ENCODE results near the gene CDNF. TPM values are rescaled to one million over a fixed set of nuclear protein-coding genes. Genes with fewer than 3 reads are reported as not detected.
"Not testable (repeated sequence)": the region's sequence is repeated elsewhere in the genome, so short reads cannot be mapped to it uniquely, and the experiment has no call there.

Gene CDNF
- total RNA-seq, 2 experiments from 2014 or later, result 0.89 to 1.2 TPM

DNA sequence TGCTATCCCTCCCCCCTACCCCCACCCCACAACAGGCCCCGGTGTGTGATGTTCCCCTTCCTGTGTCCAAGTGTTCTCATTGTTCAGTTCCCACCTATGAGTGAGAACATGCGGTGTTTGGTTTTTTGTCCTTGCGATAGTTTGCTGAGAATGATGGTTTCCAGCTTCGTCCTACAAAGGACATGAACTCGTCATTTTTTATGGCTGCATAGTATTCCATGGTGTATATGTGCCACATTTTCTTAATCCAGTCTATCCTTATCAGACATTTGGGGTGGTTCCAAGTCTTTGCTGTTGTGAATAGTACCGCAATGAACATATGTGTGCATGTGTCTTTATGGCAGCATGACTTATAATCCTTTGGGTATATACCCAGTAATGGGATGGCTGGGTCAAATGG lies 26.6 kb upstream of the CDNF start:
- H3K27ac Mint-ChIP-seq; CTCF ChIA-PET; H3K27me3 Mint-ChIP-seq (ENCODE audit: low read depth); H3K4me1 Mint-ChIP-seq (ENCODE audit: low read depth); DNase-seq; H3K4me3 Mint-ChIP-seq; POLR2A ChIA-PET; H3K9me3 Mint-ChIP-seq (ENCODE audit: insufficient read depth); ATAC-seq: not testable (repeated sequence)
- H3K36me3 Mint-ChIP-seq (ENCODE audit: low read depth), result peaks cover 54% of the 10 kb centered on the region

- peaks cover 49% of the 10 kb centered on the region for H3K36me3 Mint-ChIP-seq (ENCODE audit: low read depth)
- POLR2A ChIA-PET, result no interaction called here
- no peak for DNase-seq
- no peak for ATAC-seq
- no peak overlapping the region for H3K4me3 Mint-ChIP-seq
- H3K27ac Mint-ChIP-seq, result no peak overlapping the region
- CTCF ChIA-PET, result no interaction called here
- H3K4me1 Mint-ChIP-seq (ENCODE audit: low read depth), result no peaks in the 10 kb centered on the region
- no peaks in the 10 kb centered on the region for H3K27me3 Mint-ChIP-seq (ENCODE audit: low read depth)
- no peaks in the 10 kb centered on the region for H3K9me3 Mint-ChIP-seq (ENCODE audit: insufficient read depth)
Measured at GRCh38 chr10:14860791-14861190, 23.0 kb upstream of the CDNF start.

DNA sequence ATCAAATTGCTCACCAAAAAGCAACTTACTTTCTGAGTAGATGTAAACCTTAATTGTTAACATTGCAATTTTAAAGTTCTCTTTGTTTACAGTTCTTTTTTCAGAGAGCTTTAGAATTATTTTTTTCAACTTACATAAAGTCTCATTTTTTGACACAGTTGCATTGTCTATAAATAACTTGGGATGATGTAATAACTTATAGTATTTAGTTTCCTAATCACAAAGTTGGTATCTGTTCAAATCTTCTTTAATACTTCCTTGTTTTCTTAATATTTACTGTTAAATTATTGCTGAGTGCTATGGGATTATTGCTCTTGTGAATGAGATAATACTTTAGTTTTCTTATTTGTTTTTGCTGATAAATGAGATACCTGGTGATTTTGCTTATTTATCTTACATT lies 21.9 kb upstream of the CDNF start:
- CTCF ChIA-PET, result no interaction called here
- no peak overlapping the region for H3K27ac Mint-ChIP-seq
- no peaks in the 10 kb centered on the region for H3K27me3 Mint-ChIP-seq (ENCODE audit: low read depth)
- DNase-seq (no peak), ATAC-seq (no peak)
- POLR2A ChIA-PET, result no interaction called here
- peaks cover 44% of the 10 kb centered on the region for H3K36me3 Mint-ChIP-seq (ENCODE audit: low read depth)
- H3K9me3 Mint-ChIP-seq (ENCODE audit: insufficient read depth), result no peaks in the 10 kb centered on the region
- no peaks in the 10 kb centered on the region for H3K4me1 Mint-ChIP-seq (ENCODE audit: low read depth)
- H3K4me3 Mint-ChIP-seq, result no peak overlapping the region

DNA sequence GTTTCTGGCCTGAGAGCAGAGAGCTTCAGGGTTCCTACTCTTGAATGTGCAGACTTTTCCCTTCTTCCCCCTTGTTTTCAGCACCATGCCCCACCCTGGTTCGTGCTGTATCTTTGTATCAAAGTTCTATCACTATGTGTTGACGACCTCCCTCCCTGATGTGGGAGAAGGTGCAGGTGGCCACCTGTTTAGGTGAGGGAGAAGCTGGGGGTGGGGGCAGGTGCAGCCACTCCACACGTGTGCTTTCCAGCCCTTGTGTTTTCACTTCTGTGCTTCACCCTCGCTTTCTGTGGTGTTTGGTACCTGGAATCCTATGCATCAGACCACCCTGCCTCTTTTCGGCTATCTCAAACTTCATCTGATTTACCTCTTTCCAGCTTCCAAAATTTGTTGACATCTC lies 21.2 kb upstream of the CDNF start:
- no peaks in the 10 kb centered on the region for H3K9me3 Mint-ChIP-seq (ENCODE audit: insufficient read depth)
- peaks cover 45% of the 10 kb centered on the region for H3K36me3 Mint-ChIP-seq (ENCODE audit: low read depth)
- no peak for DNase-seq
- ChIA-PET CTCF (interaction anchor here (0.7 kb wide), 1 partner anchor 14 kb away, joined by 3 read pairs; no protein-coding TSS in a partner anchor), POLR2A (interaction anchor here (0.8 to 1.0 kb wide), 2 partner anchors 8 to 19 kb away, joined by 3 to 4 read pairs; partner anchors contain the start of gene SUV39H2)
- H3K27ac Mint-ChIP-seq, result no peak overlapping the region
- H3K4me3 Mint-ChIP-seq, result no peak overlapping the region
- H3K4me1 Mint-ChIP-seq (ENCODE audit: low read depth), result no peaks in the 10 kb centered on the region
- H3K27me3 Mint-ChIP-seq (ENCODE audit: low read depth), result no peaks in the 10 kb centered on the region
- no peak for ATAC-seq

- no peak overlapping the region for H3K4me3 Mint-ChIP-seq
- ChIA-PET CTCF (interaction anchor here (0.7 kb wide), 1 partner anchor 13 kb away, joined by 3 read pairs; no protein-coding TSS in a partner anchor), POLR2A (interaction anchor here (0.8 to 1.0 kb wide), 2 partner anchors 9 to 20 kb away, joined by 3 to 4 read pairs; partner anchors contain the start of gene SUV39H2)
Measured at GRCh38 chr10:14858338-14858960, 20.6 kb upstream of the CDNF start.

DNA sequence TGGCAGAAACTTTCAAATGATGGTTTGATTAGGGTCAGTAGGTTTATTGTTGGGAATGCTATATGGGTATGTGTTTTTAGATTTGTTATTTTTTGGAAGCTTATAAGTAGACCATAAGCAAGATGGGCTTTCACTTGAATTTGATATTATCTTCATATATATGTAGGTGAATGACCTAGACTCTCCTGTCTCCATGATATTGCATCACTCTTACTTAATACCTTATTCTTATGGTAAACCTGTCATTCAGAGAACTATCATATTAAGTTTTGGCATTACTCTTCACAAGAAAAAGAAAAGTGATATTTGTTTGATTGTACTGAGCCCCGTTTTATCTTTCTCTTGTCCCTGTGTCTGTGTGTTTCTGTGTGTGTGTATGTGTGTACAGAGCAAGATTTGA lies 17.6 kb upstream of the CDNF start:
- ATAC-seq, result no peak
- CTCF ChIA-PET, result interaction anchor here (1.6 kb wide), 1 partner anchor 116 kb away, joined by 4 read pairs; no protein-coding TSS in a partner anchor
- peaks cover 46% of the 10 kb centered on the region for H3K36me3 Mint-ChIP-seq (ENCODE audit: low read depth)
- H3K27me3 Mint-ChIP-seq (ENCODE audit: low read depth), result no peaks in the 10 kb centered on the region
- no peaks in the 10 kb centered on the region for H3K9me3 Mint-ChIP-seq (ENCODE audit: insufficient read depth)
- DNase-seq, result no peak
- no peak overlapping the region for H3K4me3 Mint-ChIP-seq
- H3K4me1 Mint-ChIP-seq (ENCODE audit: low read depth), result no peaks in the 10 kb centered on the region
- POLR2A ChIA-PET, result interaction anchor here (0.9 kb wide), 1 partner anchor 12 kb away, joined by 3 read pairs; no protein-coding TSS in a partner anchor
- no peak overlapping the region for H3K27ac Mint-ChIP-seq

More at GRCh38 chr10:14858338-14858960, 20.6 kb upstream of the CDNF start:
- ATAC-seq (no peak), DNase-seq (no peak)
- H3K4me1 Mint-ChIP-seq (ENCODE audit: low read depth), result no peaks in the 10 kb centered on the region
- no peaks in the 10 kb centered on the region for H3K27me3 Mint-ChIP-seq (ENCODE audit: low read depth)
- H3K27ac Mint-ChIP-seq, result no peak overlapping the region
- H3K9me3 Mint-ChIP-seq (ENCODE audit: insufficient read depth), result no peaks in the 10 kb centered on the region
- H3K36me3 Mint-ChIP-seq (ENCODE audit: low read depth), result peaks cover 44% of the 10 kb centered on the region

DNA sequence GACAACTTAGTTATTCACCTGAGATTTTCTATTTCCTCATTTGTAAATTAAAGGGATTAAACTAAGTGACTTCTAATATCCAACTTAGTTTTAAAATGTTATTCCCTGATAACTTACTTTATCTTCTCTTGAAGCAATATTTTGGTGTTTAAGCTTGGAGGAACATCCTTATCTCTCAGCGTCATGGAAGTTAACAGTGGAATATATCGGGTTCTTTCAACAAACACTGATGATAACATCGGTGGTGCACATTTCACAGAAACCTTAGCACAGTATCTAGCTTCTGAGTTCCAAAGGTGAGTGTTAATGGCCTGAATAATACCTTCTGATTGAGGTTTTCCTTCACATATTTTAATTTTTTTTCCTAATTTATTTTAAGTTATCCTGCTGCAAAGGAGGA lies 14.4 kb upstream of the CDNF start:
- Mint-ChIP-seq H3K27ac (no peak overlapping the region), H3K9me3 (ENCODE audit: insufficient read depth) (no peaks in the 10 kb centered on the region), H3K4me3 (no peak overlapping the region), H3K4me1 (ENCODE audit: low read depth) (no peaks in the 10 kb centered on the region), H3K27me3 (ENCODE audit: low read depth) (no peaks in the 10 kb centered on the region), H3K36me3 (ENCODE audit: low read depth) (peaks cover 43% of the 10 kb centered on the region)
- ChIA-PET POLR2A (no interaction called here), CTCF (no interaction called here)
- ATAC-seq, result no peak
- no peak for DNase-seq

- Mint-ChIP-seq H3K4me3 (no peak overlapping the region), H3K36me3 (ENCODE audit: low read depth) (peaks cover 55% of the 10 kb centered on the region), H3K27me3 (ENCODE audit: low read depth) (no peaks in the 10 kb centered on the region), H3K4me1 (ENCODE audit: low read depth) (peaks cover 11% of the 10 kb centered on the region), H3K27ac (no peak overlapping the region), H3K9me3 (ENCODE audit: insufficient read depth) (no peaks in the 10 kb centered on the region)
- DNase-seq (no peak), ATAC-seq (no peak)
- CTCF ChIA-PET, result interaction anchor here (0.9 kb wide), 1 partner anchor 14 kb away, joined by 3 read pairs; no protein-coding TSS in a partner anchor
- POLR2A ChIA-PET, result interaction anchor here (0.6 kb wide), 1 partner anchor 285 kb away, joined by 4 read pairs; no protein-coding TSS in a partner anchor
Measured at GRCh38 chr10:14844948-14845347, 7.1 kb upstream of the CDNF start.

GRCh38 chr10:14843327-14843988 lies 5.6 kb upstream of the CDNF start:
- DNase-seq (no peak), ATAC-seq (no peak)
- no peak overlapping the region for H3K4me3 Mint-ChIP-seq
- CTCF ChIA-PET, result no interaction called here
- H3K27ac Mint-ChIP-seq, result no peak overlapping the region
- peaks cover 58% of the 10 kb centered on the region for H3K36me3 Mint-ChIP-seq (ENCODE audit: low read depth)
- H3K27me3 Mint-ChIP-seq (ENCODE audit: low read depth), result no peaks in the 10 kb centered on the region
- peaks cover 21% of the 10 kb centered on the region for H3K4me1 Mint-ChIP-seq (ENCODE audit: low read depth)
- POLR2A ChIA-PET, result interaction anchor here (0.8 to 1.1 kb wide), 2 partner anchors 12 to 124 kb away, joined by 3 read pairs; no protein-coding TSS in a partner anchor
- no peaks in the 10 kb centered on the region for H3K9me3 Mint-ChIP-seq (ENCODE audit: insufficient read depth)

GRCh38 chr10:14840178-14840577 lies 2.3 kb upstream of the CDNF start:
- POLR2A ChIA-PET, result no interaction called here
- no peak overlapping the region for H3K27ac Mint-ChIP-seq

GRCh38 chr10:14839305-14839695 lies 1.5 kb upstream of the CDNF start:
- Mint-ChIP-seq H3K27me3 (ENCODE audit: low read depth) (no peaks in the 10 kb centered on the region), H3K36me3 (ENCODE audit: low read depth) (peaks cover 41% of the 10 kb centered on the region), H3K4me3 (peak overlapping the region; percentile 90), H3K4me1 (ENCODE audit: low read depth) (peaks cover 24% of the 10 kb centered on the region), H3K27ac (peak overlapping the region; percentile 96), H3K9me3 (ENCODE audit: insufficient read depth) (no peaks in the 10 kb centered on the region)
- POLR2A ChIA-PET, result interaction anchor here (0.8 to 3.4 kb wide), 6 partner anchors 39 to 654 kb away, joined by 3 to 24 read pairs (median 8); partner anchors contain the start of genes DCLRE1C, NMT2 and SUV39H2
- CTCF ChIA-PET, result interaction anchor here (1.4 to 4.5 kb wide), 2 partner anchors 15 to 28 kb away, joined by 3 to 32 read pairs; no protein-coding TSS in a partner anchor
- DNase-seq (no peak), ATAC-seq (no peak)

More at GRCh38 chr10:14840178-14840577, 2.3 kb upstream of the CDNF start:
- ATAC-seq (no peak), DNase-seq (no peak)
- Mint-ChIP-seq H3K4me3 (no peak overlapping the region), H3K27me3 (ENCODE audit: low read depth) (no peaks in the 10 kb centered on the region), H3K36me3 (ENCODE audit: low read depth) (peaks cover 49% of the 10 kb centered on the region), H3K4me1 (ENCODE audit: low read depth) (peaks cover 28% of the 10 kb centered on the region), H3K9me3 (ENCODE audit: insufficient read depth) (no peaks in the 10 kb centered on the region)
- CTCF ChIA-PET, result no interaction called here
